Pancreas (tissue), 10 donors: ENCODE results near the gene ADK. TPM values are rescaled to one million over a fixed set of nuclear protein-coding genes. Genes with fewer than 3 reads are reported as not detected.

Experiments used
- ATAC-seq, 4 donors: fragments of 200-7000 bp; cut with Tn5 transposase; one replicate each; pipeline versions ENCODE4 v1.8.0 to v1.9.1; 2020; ENCODE audit warnings: mild to moderate bottlenecking in 4 of 4, moderate library complexity in 4 of 4
- DNase-seq, 6 donors: peaks; one replicate each; pipeline ENCODE4 v3.0.0-alpha.2; 2020
- FAIRE-seq: peaks from 2 replicates; lab custom pipeline; 2012; peaks lifted over from hg19 to GRCh38; lab: Jason Lieb, UNC
- H3K27ac ChIP-seq, 4 donors: fragments of 200-600 bp; sonication (generic); 1 replicate in 3 of 4; 2 replicates in 1 of 4; pipeline versions ENCODE4 v1.5.0 to v1.8.0; 2020
- H3K27me3 ChIP-seq, 4 donors: fragments of 200-600 bp; one replicate each; pipeline ENCODE4 v1.8.0; 2021
- H3K36me3 ChIP-seq, 3 donors: fragments of 200-600 bp; sonication (generic) in 1 of 3; one replicate each; pipeline versions ENCODE4 v1.5.0 to v1.8.0; 2020 to 2021
- H3K4me1 ChIP-seq, 3 donors: fragments of 200-600 bp; one replicate each; pipeline ENCODE4 v1.8.0; 2021
- H3K4me3 ChIP-seq, 4 donors: fragments of 200-600 bp; sonication (generic) in 2 of 4; one replicate each; pipeline versions ENCODE4 v1.5.0 to v1.8.0; 2020 to 2021
- H3K9me3 ChIP-seq, 4 donors: fragments of 200-600 bp; one replicate each; pipeline ENCODE4 v1.8.0; 2021
- CTCF ChIP-seq, 4 donors: fragments of 200-600 bp; sonication (generic) in 3 of 4; IDR thresholded peaks; one replicate each; pipeline versions ENCODE4 v1.5.0 to v1.8.0; 2021; ENCODE audit warnings: antibody characterized with exemption in 4 of 4
- WGBS, 2 donors: extraction: QIAGEN DNeasy Blood & Tissue Kit; methylation state at CpG; one replicate each; pipeline ENCODE4 v1.1.7; 2013; 5-methylcytosine and 5-hydroxymethylcytosine counted together
- intact Hi-C, 3 donors: fragments of 100-400 bp; cut with DNase I; formaldehyde crosslinking; loops; one replicate each; pipeline versions ENCODE4 v1.11.1 to v1.14.2; 2022
- polyA plus RNA-seq, 2 donors: library from polyadenylated mRNA; stranded (reverse); fragments of 200-250 nt; gene quantifications; one replicate each; pipeline ENCODE4 v1.2.3, GENCODE V29; 2013
- total RNA-seq, 6 donors: library from RNA; stranded (reverse); fragmentation: NEBNext Ultra II Directional in 4 of 6; extraction: Animal tissue kit (Norgen Biotek cat#: 25700) in 4 of 6; gene quantifications; one replicate each; pipeline versions ENCODE4 v1.2.1 to v1.2.4, GENCODE V29; 2021 to 2023
- donor health status: healthy with polysubstance abuse.
- donor health status: DM: no; HTN: no; CAD: no; lungs with moderate emphysema.
- donor health status: DM: no; HTN: no; CAD: no.
- donor health status: control.
- donor health status: control.
- donor health status: Bipolar disorder and iron deficiency.
- donor health status: DM: yes; HTN: yes; CAD: no.
- donor health status: DM: no; HTN: no; CAD: no.
- donor health status: DM: no; HTN: no; CAD: no.
- donor health status: DM: yes; HTN: yes; CAD: no.

ADK gene
- total and polyA plus RNA-seq, 8 donors = 6.5 to 17.3 (median 13.4) TPM

- H3K4me3 ChIP-seq = no peak overlapping the region
- DNase-seq (no peak), ATAC-seq (no peak), FAIRE-seq (no peak)
- TF ChIP-seq CTCF (IDR thresholded peaks at IDR 0.05) = no peak
- no peaks in the 10 kb centered on the region for H3K36me3 ChIP-seq
- H3K27ac ChIP-seq = no peak overlapping the region
- no peaks in the 10 kb centered on the region for H3K9me3 ChIP-seq
- intact Hi-C loops = no loop called here
- H3K27me3 ChIP-seq = no peaks in the 10 kb centered on the region
- no peaks in the 10 kb centered on the region for H3K4me1 ChIP-seq
These were observed 181.4 kb downstream of the ADK start for GRCh38 chr10:74332398-74332797.

GRCh38 chr10:74333174-74333573 lies 182.2 kb downstream of the ADK start:
- TF ChIP-seq CTCF (IDR thresholded peaks at IDR 0.05) = no peak
- Histone ChIP-seq H3K9me3 (no peaks in the 10 kb centered on the region), H3K27ac (no peak overlapping the region), H3K4me3 (no peak overlapping the region), H3K4me1 (no peaks in the 10 kb centered on the region), H3K27me3 (no peaks in the 10 kb centered on the region), H3K36me3 (no peaks in the 10 kb centered on the region)
- intact Hi-C loops = no loop called here
- 88 to 94% methylated on average over 2 of the region's 2 CpGs for WGBS, 2 donors
- no peak for DNase-seq
- ATAC-seq = no peak
- FAIRE-seq = no peak

- Histone ChIP-seq H3K4me3 (no peak overlapping the region), H3K27ac (no peak overlapping the region), H3K4me1 (no peaks in the 10 kb centered on the region), H3K9me3 (no peaks in the 10 kb centered on the region), H3K36me3 (no peaks in the 10 kb centered on the region), H3K27me3 (no peaks in the 10 kb centered on the region)
- FAIRE-seq (no peak), ATAC-seq (no peak), DNase-seq (no peak)
- no peak for TF ChIP-seq CTCF (IDR thresholded peaks at IDR 0.05)
- intact Hi-C loops = no loop called here
These were observed 183.2 kb downstream of the ADK start for GRCh38 chr10:74334221-74334620.

GRCh38 chr10:74335501-74335900 lies 184.5 kb downstream of the ADK start:
- DNase-seq (no peak), ATAC-seq (no peak), FAIRE-seq (no peak)
- TF ChIP-seq CTCF (IDR thresholded peaks at IDR 0.05) = no peak
- Histone ChIP-seq H3K27me3 (no peaks in the 10 kb centered on the region), H3K27ac (no peak overlapping the region), H3K4me1 (no peaks in the 10 kb centered on the region), H3K4me3 (no peak overlapping the region), H3K36me3 (no peaks in the 10 kb centered on the region), H3K9me3 (no peaks in the 10 kb centered on the region)
- intact Hi-C loops = no loop called here
- 76 to 77% methylated on average over 1 of the region's 1 CpG for WGBS, 2 donors

- H3K27me3 ChIP-seq = no peaks in the 10 kb centered on the region
- intact Hi-C loops = no loop called here
- TF ChIP-seq CTCF (IDR thresholded peaks at IDR 0.05) = no peak
- no peak overlapping the region for H3K27ac ChIP-seq
- ATAC-seq = no peak
- H3K4me3 ChIP-seq = no peak overlapping the region
- no peaks in the 10 kb centered on the region for H3K36me3 ChIP-seq
- H3K9me3 ChIP-seq = no peaks in the 10 kb centered on the region
- FAIRE-seq = no peak
- WGBS, 2 donors = 96 to 97% methylated on average over 8 of the region's 8 CpGs
- no peaks in the 10 kb centered on the region for H3K4me1 ChIP-seq
- no peak for DNase-seq
These were observed 186.5 kb downstream of the ADK start for GRCh38 chr10:74337330-74338016.
